Retinal pigment epithelial cell (primary cell): ENCODE measurements around the gene GNG7.
A peak's percentile ranks its signal among the peaks of the same experiment; 100 is the strongest.
"Not testable (repeated sequence)": the region's sequence is repeated elsewhere in the genome, so short reads cannot be mapped to it uniquely, and the experiment has no call there.

Experiments
- DNase-seq: peaks from one replicate; pipeline ENCODE4 v3.0.0-alpha.2; 2010; ENCODE audit warnings: low read depth
- H3K4me3 ChIP-seq: 2 replicates; pipeline ENCODE4 v1.5.1; 2011; ENCODE audit warnings: mild to moderate bottlenecking, low read length, control low read depth, moderate library complexity
- CTCF ChIP-seq: conservative IDR thresholded peaks from 2 replicates; pipeline ENCODE4 v1.5.1; 2011; ENCODE audit warnings: low read depth, low read length, control low read depth, inconsistent platforms

The GNG7 gene

GRCh38 chr19:2610637-2611482 lies 91.6 kb downstream of the GNG7 start:
- TF ChIP-seq CTCF: peak; percentile 97
- peak; percentile 78 for DNase-seq
- H3K4me3 ChIP-seq: peak overlapping the region; percentile 26

GRCh38 chr19:2609389-2610116 lies 92.9 kb downstream of the GNG7 start:
- no peak for TF ChIP-seq CTCF
- no peak for DNase-seq
- no peak overlapping the region for H3K4me3 ChIP-seq

GRCh38 chr19:2609034-2609388 lies 93.5 kb downstream of the GNG7 start:
- DNase-seq, H3K4me3 ChIP-seq: not testable (repeated sequence)

DNA sequence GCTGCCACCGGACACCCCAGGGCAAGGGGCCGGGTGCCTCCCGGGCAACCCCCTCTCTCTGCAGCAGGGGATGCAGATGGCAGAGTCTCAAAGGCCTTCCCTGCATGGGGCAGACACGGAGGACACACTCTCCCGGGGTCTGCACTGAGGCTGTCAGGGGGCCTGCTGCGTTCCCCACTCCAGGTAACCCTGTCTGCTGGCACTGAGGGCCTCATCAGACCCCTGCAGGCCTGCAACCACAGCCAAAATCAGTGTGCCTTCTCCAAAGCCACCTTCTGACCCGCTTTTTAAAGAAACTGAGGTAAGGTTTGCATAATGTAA lies 93.9 kb downstream of the GNG7 start:
- no peak for TF ChIP-seq CTCF
- no peak overlapping the region for H3K4me3 ChIP-seq
- no peak for DNase-seq

DNA sequence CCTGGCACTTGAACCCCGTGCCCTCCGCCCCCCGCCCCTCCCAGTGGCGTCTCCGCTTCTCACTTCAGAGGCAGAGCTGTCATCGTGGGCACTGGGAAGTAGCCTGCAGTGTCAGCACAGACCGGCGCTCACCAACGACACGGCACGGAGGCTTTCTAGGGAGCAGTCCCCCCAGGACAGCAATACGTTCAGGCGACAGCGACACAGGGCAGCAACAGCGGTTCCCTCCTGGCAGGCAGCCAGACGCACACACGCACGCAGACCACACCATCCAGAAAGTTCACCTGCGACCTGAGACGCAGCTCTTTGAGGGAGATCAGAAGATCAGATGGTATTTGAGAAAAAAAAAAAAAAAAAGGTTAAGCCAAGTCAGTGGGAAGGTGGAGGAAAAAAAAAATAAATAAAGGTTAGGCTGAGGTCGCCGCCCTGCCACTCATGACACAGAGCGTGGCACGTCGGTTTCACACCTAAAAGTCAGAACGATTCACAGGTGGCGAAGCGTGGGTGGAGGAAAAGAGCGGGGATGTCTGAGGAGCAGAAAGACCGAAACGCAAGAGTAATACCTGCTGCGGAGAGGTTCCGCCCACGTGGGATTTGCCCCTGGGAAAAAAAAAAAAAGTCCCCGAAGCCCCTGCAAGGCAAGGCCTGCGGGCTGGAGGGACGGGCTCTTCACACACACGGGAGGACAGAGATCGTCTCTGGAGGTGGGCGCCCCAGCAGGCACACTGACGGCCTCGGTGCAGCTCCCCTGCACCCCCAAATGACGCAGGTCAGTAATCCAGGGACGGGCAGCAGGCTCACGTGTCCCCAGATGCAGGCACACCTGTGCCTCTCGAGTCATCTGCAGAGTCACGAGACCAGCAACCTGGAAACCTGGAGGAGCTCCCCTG lies 94.5 kb downstream of the GNG7 start:
- no peak for DNase-seq
- TF ChIP-seq CTCF: no peak
- no peak overlapping the region for H3K4me3 ChIP-seq

GRCh38 chr19:2606774-2607173 lies 95.7 kb downstream of the GNG7 start:
- not testable (repeated sequence) for H3K4me3 ChIP-seq, DNase-seq

- H3K4me3 ChIP-seq, DNase-seq: not testable (repeated sequence)
Observed at GRCh38 chr19:2605889-2606288, 96.6 kb downstream of the GNG7 start.

DNA sequence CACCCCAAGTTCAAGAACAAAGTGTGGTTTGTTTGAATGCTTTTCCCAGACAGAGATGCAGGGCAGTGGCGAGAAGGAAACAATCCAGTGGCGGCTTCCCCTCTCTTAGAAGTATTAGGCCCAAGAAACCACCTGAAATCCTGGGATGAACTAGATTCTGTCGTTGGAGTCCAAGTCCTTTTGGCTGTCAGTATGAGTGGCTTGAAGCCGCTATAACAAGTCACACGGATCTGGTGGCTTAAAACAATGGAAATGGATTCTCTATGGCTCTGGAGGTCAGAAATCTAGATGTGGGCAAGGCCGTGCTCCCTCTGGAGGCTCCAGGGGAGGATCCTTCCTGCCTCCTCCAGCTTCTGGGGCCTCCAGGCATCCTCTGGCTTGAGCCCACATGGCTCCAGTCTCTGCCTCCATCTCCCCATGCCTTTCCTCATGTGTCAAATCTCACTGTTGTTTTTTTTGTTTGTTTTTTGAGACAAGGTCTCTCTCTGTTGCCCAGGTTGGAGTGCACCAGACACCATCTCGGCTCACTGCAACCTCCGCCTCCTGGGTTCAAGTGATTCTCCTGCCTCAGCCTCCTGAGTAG lies 97.7 kb downstream of the GNG7 start:
- no peak overlapping the region for H3K4me3 ChIP-seq
- DNase-seq: no peak
- TF ChIP-seq CTCF: no peak
